GM12864 (cell line): ENCODE data around the gene RRM1.
"Not testable (repeated sequence)": the region's sequence is repeated elsewhere in the genome, so short reads cannot be mapped to it uniquely, and the experiment has no call there.

ENCODE experiments used
- DNase-seq: peaks from one replicate; pipeline ENCODE4 v3.0.0-alpha.2; 2011; ENCODE audit warnings: low read depth
- H3K4me3 ChIP-seq: 2 replicates; pipeline ENCODE4 v1.5.1; 2011; ENCODE audit warnings: mild to moderate bottlenecking, low read depth, low read length, control low read depth
- CTCF ChIP-seq: IDR thresholded peaks from 2 replicates; pipeline ENCODE4 v1.5.1; 2011; ENCODE audit warnings: low read depth, mild to moderate bottlenecking, moderate library complexity, low read length, control low read depth, inconsistent platforms; ENCODE audit errors: missing control alignments

The RRM1 gene

GRCh38 chr11:4154503-4154902, 59.9 kb downstream of the RRM1 start:
- DNase-seq, result no peak
- H3K4me3 ChIP-seq, result no peak overlapping the region
- no peak for TF ChIP-seq CTCF

DNA sequence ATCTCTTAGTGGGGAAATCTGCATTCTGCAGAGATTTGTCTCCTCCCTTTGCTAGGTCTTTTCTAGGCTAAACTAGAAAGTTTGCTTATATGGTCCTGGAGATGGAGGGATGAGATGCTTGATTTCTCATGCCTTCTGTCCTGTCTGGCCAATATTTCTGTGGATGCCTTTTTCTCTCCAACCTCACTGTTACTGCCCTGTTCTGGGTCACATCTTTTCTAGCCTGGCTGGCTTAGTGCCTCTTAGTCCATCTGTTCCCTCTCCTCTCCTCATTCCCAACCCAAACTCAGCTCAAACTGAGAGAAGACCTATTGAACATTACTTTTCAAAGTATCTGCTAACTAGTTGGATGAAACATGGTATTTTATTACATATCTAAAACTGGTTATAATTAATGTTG, 62.0 kb downstream of the RRM1 start:
- H3K4me3 ChIP-seq, result no peak overlapping the region
- no peak for TF ChIP-seq CTCF
- DNase-seq, result no peak

GRCh38 chr11:4158818-4159217, 64.2 kb downstream of the RRM1 start:
- H3K4me3 ChIP-seq, DNase-seq: not testable (repeated sequence)

- H3K4me3 ChIP-seq, result no peak overlapping the region
- no peak for DNase-seq
- no peak for TF ChIP-seq CTCF
These were observed 66.7 kb downstream of the RRM1 start for GRCh38 chr11:4161305-4161704.

GRCh38 chr11:4164884-4165590, 70.4 kb downstream of the RRM1 start:
- no peak overlapping the region for H3K4me3 ChIP-seq
- no peak for DNase-seq
- no peak for TF ChIP-seq CTCF

DNA sequence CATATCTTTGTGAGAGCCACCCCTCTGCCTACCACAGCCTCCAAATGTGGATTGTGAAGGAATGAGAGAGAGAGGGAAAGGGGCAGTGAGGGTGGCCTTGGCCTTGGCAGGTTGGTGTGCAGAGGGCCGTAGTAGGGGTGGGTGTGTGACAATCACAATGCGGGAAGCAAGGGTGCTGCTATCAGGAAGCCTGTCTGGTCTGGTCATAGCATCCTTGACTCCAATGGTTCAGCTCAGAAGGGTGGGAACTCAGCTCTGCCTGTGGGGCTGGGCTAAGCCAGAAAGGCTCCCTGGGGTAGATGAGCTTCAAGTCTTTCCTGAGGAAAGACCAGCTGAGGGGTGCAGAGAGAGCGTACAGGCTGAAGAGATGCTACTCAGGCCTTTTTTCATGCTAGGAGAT, 72.7 kb downstream of the RRM1 start:
- H3K4me3 ChIP-seq, result no peak overlapping the region
- DNase-seq, result no peak
- no peak for TF ChIP-seq CTCF

GRCh38 chr11:4167758-4168157, 73.2 kb downstream of the RRM1 start:
- DNase-seq, result no peak
- H3K4me3 ChIP-seq, result no peak overlapping the region
- no peak for TF ChIP-seq CTCF

- DNase-seq, H3K4me3 ChIP-seq: not testable (repeated sequence)
These were observed 81.2 kb downstream of the RRM1 start for GRCh38 chr11:4175620-4176350.
